ENCODE data around the gene MS4A14. TPM values are rescaled to one million over a fixed set of nuclear protein-coding genes. Genes with fewer than 3 reads are reported as not detected.

MS4A14 gene
- total RNA-seq, 4 donors from 2014 or later = 0.39 to 8.7 (median 4.1) TPM

DNA sequence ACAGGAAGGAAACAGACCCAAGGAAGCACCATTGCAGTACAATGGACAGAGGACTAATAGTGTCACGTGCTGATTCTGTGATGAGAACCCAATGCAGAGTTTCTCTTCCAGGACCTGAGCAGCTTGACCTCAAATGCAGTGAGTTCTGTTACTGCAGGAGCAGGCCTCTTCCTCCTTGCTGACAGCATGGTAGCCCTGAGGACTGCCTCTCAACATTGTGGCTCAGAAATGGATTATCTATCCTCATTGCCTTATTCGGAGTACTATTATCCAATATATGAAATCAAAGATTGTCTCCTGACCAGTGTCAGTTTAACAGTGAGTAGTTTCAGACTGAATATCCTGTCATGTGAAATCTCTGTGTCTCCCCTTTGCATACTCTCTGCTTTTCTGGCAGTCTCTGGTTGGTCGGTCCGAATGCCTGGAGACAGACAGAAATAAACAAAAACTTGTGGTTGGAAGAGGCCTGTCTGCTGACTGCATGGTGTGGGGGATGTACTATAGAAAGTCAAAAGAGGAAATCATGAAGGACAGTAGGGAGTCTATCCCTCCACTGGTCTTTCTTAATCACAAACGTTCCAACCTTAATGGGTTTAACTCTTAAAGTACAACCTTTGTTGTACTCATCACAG lies 6.9 kb upstream of the MS4A14 start:
- Histone ChIP-seq H3K4me1 (no peaks in the 10 kb centered on the region), H3K36me3 (no peaks in the 10 kb centered on the region), H3K4me3 (no peak overlapping the region), H3K27ac (peak overlapping the region in 1 of 4 donors; percentile 53), H3K9me3 (no peaks in the 10 kb centered on the region), H3K27me3 (no peaks in the 10 kb centered on the region)
- DNase-seq (ENCODE audit: low spot score in 2 of 2) = no peak
- peak in 1 of 2 donors; percentile 18 for TF ChIP-seq EP300 (IDR thresholded peaks at IDR 0.05)
- TF ChIP-seq POLR2A (IDR thresholded peaks at IDR 0.05) = no peak
- TF ChIP-seq, protein P1, sequence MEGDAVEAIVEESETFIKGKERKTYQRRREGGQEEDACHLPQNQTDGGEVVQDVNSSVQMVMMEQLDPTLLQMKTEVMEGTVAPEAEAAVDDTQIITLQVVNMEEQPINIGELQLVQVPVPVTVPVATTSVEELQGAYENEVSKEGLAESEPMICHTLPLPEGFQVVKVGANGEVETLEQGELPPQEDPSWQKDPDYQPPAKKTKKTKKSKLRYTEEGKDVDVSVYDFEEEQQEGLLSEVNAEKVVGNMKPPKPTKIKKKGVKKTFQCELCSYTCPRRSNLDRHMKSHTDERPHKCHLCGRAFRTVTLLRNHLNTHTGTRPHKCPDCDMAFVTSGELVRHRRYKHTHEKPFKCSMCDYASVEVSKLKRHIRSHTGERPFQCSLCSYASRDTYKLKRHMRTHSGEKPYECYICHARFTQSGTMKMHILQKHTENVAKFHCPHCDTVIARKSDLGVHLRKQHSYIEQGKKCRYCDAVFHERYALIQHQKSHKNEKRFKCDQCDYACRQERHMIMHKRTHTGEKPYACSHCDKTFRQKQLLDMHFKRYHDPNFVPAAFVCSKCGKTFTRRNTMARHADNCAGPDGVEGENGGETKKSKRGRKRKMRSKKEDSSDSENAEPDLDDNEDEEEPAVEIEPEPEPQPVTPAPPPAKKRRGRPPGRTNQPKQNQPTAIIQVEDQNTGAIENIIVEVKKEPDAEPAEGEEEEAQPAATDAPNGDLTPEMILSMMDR (IDR thresholded peaks at IDR 0.05) = no peak
- 36 to 49% methylated on average over 5 of the region's 5 CpGs for WGBS, 2 donors

DNA sequence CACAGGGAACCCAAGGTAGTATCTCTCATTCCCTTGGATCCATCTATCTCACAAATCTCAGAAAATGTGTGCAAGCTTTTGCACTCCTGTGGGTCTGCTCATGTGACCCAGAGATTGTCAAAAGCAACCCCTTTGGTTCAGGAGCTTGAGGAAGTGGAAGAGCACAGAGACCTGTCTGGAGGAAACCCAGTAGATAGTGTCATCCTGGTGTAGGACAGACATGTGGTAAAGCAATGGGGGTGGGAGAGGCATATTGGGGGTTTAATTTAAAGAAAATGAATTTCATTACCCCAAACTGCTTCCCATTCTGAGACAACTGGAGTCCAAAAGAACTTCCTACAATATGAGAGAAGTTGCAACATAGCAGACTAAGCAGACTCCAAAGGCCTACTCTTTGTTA lies 5.8 kb upstream of the MS4A14 start:
- Histone ChIP-seq H3K4me1 (no peaks in the 10 kb centered on the region), H3K27ac (no peak overlapping the region), H3K36me3 (no peaks in the 10 kb centered on the region), H3K27me3 (no peaks in the 10 kb centered on the region), H3K4me3 (no peak overlapping the region), H3K9me3 (no peaks in the 10 kb centered on the region)
- TF ChIP-seq POLR2A (IDR thresholded peaks at IDR 0.05) (no peak), EP300 (IDR thresholded peaks at IDR 0.05) (no peak)
- TF ChIP-seq, protein P1 (IDR thresholded peaks at IDR 0.05) = no peak
- DNase-seq (ENCODE audit: low spot score in 2 of 2) = no peak

DNA sequence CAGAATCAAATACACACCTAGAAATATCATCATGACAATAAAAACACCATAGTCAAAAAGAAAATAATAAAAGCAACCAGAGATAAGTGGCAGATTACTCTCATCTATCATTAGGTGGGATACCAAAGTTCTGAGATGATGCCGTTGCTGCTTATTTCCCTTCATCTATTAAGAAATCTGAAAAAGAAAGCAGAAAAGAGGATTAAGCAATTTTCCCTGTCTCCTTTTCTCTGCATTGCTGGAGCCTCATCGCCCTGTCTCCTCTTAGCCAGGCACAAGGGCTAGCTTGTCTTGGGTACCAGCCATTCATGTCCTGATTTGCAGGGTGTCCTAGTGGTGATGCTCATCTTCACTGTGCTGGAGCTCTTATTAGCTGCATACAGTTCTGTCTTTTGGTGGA lies 3.9 kb upstream of the MS4A14 start:
- TF ChIP-seq POLR2A (IDR thresholded peaks at IDR 0.05) = no peak
- TF ChIP-seq EP300 (IDR thresholded peaks at IDR 0.05) = no peak
- TF ChIP-seq, protein P1 (IDR thresholded peaks at IDR 0.05) = no peak
- no peak for DNase-seq (ENCODE audit: low spot score in 2 of 2)
- Histone ChIP-seq H3K4me3 (no peak overlapping the region), H3K4me1 (no peaks in the 10 kb centered on the region), H3K27ac (no peak overlapping the region), H3K27me3 (no peaks in the 10 kb centered on the region), H3K36me3 (no peaks in the 10 kb centered on the region), H3K9me3 (no peaks in the 10 kb centered on the region)
- WGBS, 2 donors = 73 to 80% methylated on average over 2 of the region's 2 CpGs

DNA sequence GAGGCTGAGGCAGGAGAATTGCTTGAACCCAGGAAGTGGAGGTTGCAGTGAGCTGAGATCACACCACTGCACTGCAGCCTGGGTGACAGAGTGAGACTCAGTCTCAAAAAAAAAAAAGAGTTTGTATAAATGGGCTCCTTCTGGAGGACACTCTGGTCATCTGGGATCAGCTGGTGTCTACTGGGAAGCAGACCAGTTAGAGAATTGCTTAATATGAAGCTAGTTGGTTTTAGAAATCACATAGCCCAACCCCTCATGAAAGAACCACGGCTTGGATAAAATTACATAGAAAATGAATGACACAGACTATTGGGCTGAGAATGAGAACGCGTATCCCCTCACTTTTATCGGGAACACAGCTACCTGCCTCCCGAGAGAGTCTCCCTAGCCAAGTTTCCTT lies 3.2 kb upstream of the MS4A14 start:
- no peaks in the 10 kb centered on the region for H3K27me3 ChIP-seq
- no peak for DNase-seq (ENCODE audit: low spot score in 2 of 2)
- H3K9me3 ChIP-seq = no peaks in the 10 kb centered on the region
- WGBS, 2 donors = 76 to 78% methylated on average over 5 of the region's 5 CpGs
- no peaks in the 10 kb centered on the region for H3K4me1 ChIP-seq
- H3K36me3 ChIP-seq = no peaks in the 10 kb centered on the region
- TF ChIP-seq EP300 (IDR thresholded peaks at IDR 0.05) = no peak
- TF ChIP-seq, protein P1 (IDR thresholded peaks at IDR 0.05) = no peak
- TF ChIP-seq POLR2A (IDR thresholded peaks at IDR 0.05) = no peak
- no peak overlapping the region for H3K4me3 ChIP-seq
- no peak overlapping the region for H3K27ac ChIP-seq

DNA sequence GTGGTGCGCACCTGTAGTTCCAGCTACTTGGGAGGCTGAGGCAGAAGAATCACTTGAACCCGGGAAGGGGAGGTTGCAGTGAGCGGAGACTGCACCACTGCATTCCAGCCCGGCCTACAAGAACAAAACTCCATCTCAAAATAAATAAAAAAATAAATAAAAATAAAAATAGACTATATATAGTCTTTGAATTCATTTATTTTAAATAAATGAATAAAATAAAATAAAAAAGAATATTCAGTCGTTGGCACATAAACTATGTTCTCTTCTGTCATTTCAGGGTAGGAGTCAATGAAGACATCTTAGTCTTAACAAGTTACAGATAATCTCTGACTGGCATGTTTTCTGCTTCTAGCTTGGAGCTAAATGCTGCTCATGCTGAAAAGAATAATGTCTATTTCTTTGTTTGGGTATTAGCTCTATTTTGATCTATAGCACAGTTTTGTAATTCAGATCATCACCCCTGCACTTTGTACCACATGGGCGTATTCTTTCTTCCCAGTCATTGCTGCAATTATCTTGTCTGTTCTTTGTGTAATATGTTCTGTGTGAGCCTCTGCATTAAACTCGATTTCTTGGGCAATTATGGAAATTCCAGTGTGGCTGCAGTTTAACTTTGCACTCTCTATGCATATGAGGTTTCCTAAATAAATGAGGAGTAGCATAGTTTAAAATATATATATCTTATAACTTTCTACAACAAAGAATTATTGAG lies 1.4 kb upstream of the MS4A14 start:
- H3K9me3 ChIP-seq = no peaks in the 10 kb centered on the region
- H3K4me3 ChIP-seq = no peak overlapping the region
- no peak for DNase-seq (ENCODE audit: low spot score in 2 of 2)
- whole genome bisulfite sequencing, 2 donors = 70 to 74% methylated on average over 7 of the region's 7 CpGs
- H3K36me3 ChIP-seq = no peaks in the 10 kb centered on the region
- H3K4me1 ChIP-seq = no peaks in the 10 kb centered on the region
- no peak overlapping the region for H3K27ac ChIP-seq
- TF ChIP-seq, protein P1 (IDR thresholded peaks at IDR 0.05) = no peak
- TF ChIP-seq POLR2A (IDR thresholded peaks at IDR 0.05) (no peak), EP300 (IDR thresholded peaks at IDR 0.05) (no peak)
- H3K27me3 ChIP-seq = no peaks in the 10 kb centered on the region

All from tibial nerve (tissue), 4 donors.